GM23248 (cell line): ENCODE measurements around the gene PEX26.

ENCODE experiments used
- EZH2 ChIP-seq: fragments of 200-600 bp; sonication (generic); IDR thresholded peaks from 2 replicates; pipeline ENCODE4 v1.6.1; 2018; ENCODE audit warnings: antibody characterized with exemption, mild to moderate bottlenecking; ENCODE audit not compliant: insufficient read depth, poor library complexity, severe bottlenecking
- EZH2phosphoT487 ChIP-seq: fragments of 200-600 bp; sonication (generic); IDR thresholded peaks from 2 replicates; pipeline ENCODE4 v1.6.1; 2018; ENCODE audit warnings: antibody characterized with exemption, moderate library complexity, mild to moderate bottlenecking, low read depth; ENCODE audit not compliant: insufficient read depth

DNA sequence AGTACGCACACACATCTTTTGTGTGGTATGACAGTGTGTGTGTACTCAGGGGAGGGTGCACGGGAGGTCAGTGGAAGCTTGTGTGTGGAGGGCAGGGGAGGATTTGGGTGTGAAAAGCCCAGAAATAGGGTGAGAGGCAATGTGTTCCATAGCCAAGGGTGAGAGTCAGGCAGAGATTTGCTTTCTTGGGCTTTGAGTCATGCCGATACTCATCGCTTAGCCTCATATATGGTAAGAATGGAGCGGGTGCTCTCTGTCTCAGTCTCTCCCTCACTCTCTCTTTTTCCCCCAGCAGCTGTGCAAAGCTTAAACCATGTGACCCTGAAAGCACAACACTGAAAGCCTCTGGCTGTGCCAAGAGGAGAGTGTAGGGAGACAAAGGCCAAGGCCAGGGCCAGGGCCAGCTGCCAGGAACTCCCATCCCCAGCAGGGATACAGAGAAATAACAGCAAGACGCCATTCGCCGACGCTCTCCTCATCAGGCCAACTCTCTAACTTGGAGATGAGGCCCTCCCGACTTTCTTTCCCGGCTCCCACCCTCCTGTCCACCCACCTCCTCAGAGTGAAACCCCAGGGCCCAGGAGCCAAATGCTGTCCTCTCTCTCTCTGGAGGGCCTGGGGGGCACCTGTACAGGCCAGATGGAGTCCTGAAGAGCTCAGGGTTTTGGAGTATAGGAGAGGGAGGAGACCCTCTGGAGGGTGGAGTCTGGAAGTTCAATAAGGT is 33.1 kb upstream of the PEX26 start:
- TF ChIP-seq EZH2, result no peak
- TF ChIP-seq EZH2phosphoT487, result no peak
